Measurements from ENCODE around the gene ENTREP1. TPM values are rescaled to one million over a fixed set of nuclear protein-coding genes. Genes with fewer than 3 reads are reported as not detected.

Gene ENTREP1
- total RNA-seq (2014; rRNA removed; shearing (Covaris generic); ENCODE audit: low replicate concordance) = not detected in 2 replicates

- Histone ChIP-seq H3K9ac (ENCODE audit: low read length) (no peak within 1 kb of the TSS), H4K20me1 (ENCODE audit: insufficient read depth, low read depth, low read length) (no peaks in the 10 kb centered on the region), H3K4me3 (ENCODE audit: low read length) (no peak within 1 kb of the TSS), H3K79me2 (ENCODE audit: low read length) (no peaks in the 10 kb centered on the region), H3K27me3 (ENCODE audit: low read length) (no peaks in the 10 kb centered on the region), H3K36me3 (ENCODE audit: insufficient read depth, low read length) (no peaks in the 10 kb centered on the region), H3K4me1 (ENCODE audit: low read length) (no peaks in the 10 kb centered on the region), H3K9me2 (replicated peaks; ENCODE audit: insufficient read depth, low read length) (no peaks in the 10 kb centered on the region), H3K27ac (ENCODE audit: low read length) (no peak within 1 kb of the TSS), H3K4me2 (ENCODE audit: low read depth, low read length, poor library complexity, severe bottlenecking) (no peak within 1 kb of the TSS), H3K9me3 (ENCODE audit: low read length) (no peaks in the 10 kb centered on the region), H2AFZ (ENCODE audit: low read length) (no peak within 1 kb of the TSS)
- DNase-seq = no peak
Observed at GRCh38 chr9:69324549-69325401, at the start of gene ENTREP1. Gene ENTREP1, plus strand, starts transcription at chr9:69325215. Its CDS starts 95 bp downstream, at chr9:69325310.

- Histone ChIP-seq H2AFZ (ENCODE audit: low read length) (no peak overlapping the region), H4K20me1 (ENCODE audit: insufficient read depth, low read depth, low read length) (no peaks in the 10 kb centered on the region), H3K9me3 (ENCODE audit: low read length) (no peaks in the 10 kb centered on the region), H3K4me2 (ENCODE audit: low read depth, low read length, poor library complexity, severe bottlenecking) (no peak overlapping the region), H3K79me2 (ENCODE audit: low read length) (no peaks in the 10 kb centered on the region), H3K4me1 (ENCODE audit: low read length) (no peaks in the 10 kb centered on the region), H3K9me2 (replicated peaks; ENCODE audit: insufficient read depth, low read length) (no peaks in the 10 kb centered on the region), H3K9ac (ENCODE audit: low read length) (no peak overlapping the region), H3K4me3 (ENCODE audit: low read length) (no peak overlapping the region), H3K27me3 (ENCODE audit: low read length) (no peaks in the 10 kb centered on the region), H3K36me3 (ENCODE audit: insufficient read depth, low read length) (no peaks in the 10 kb centered on the region), H3K27ac (ENCODE audit: low read length) (no peak overlapping the region)
- no peak for DNase-seq
Observed at GRCh38 chr9:69276775-69277174, 48.2 kb upstream of the ENTREP1 start.

GRCh38 chr9:69279084-69279731 is 45.8 kb upstream of the ENTREP1 start:
- Histone ChIP-seq H3K27ac (ENCODE audit: low read length) (no peak overlapping the region), H3K4me1 (ENCODE audit: low read length) (no peaks in the 10 kb centered on the region), H2AFZ (ENCODE audit: low read length) (no peak overlapping the region), H3K9me3 (ENCODE audit: low read length) (no peaks in the 10 kb centered on the region), H4K20me1 (ENCODE audit: insufficient read depth, low read depth, low read length) (no peaks in the 10 kb centered on the region), H3K4me3 (ENCODE audit: low read length) (no peak overlapping the region), H3K9me2 (replicated peaks; ENCODE audit: insufficient read depth, low read length) (no peaks in the 10 kb centered on the region), H3K4me2 (ENCODE audit: low read depth, low read length, poor library complexity, severe bottlenecking) (no peak overlapping the region), H3K27me3 (ENCODE audit: low read length) (no peaks in the 10 kb centered on the region), H3K36me3 (ENCODE audit: insufficient read depth, low read length) (no peaks in the 10 kb centered on the region), H3K79me2 (ENCODE audit: low read length) (no peaks in the 10 kb centered on the region), H3K9ac (ENCODE audit: low read length) (no peak overlapping the region)
- no peak for DNase-seq

GRCh38 chr9:69279733-69280132 is 45.3 kb upstream of the ENTREP1 start:
- Histone ChIP-seq H3K27me3 (ENCODE audit: low read length) (no peaks in the 10 kb centered on the region), H3K79me2 (ENCODE audit: low read length) (no peaks in the 10 kb centered on the region), H3K9ac (ENCODE audit: low read length) (no peak overlapping the region), H3K9me3 (ENCODE audit: low read length) (no peaks in the 10 kb centered on the region), H4K20me1 (ENCODE audit: insufficient read depth, low read depth, low read length) (no peaks in the 10 kb centered on the region), H3K4me3 (ENCODE audit: low read length) (no peak overlapping the region), H3K4me2 (ENCODE audit: low read depth, low read length, poor library complexity, severe bottlenecking) (no peak overlapping the region), H3K27ac (ENCODE audit: low read length) (no peak overlapping the region), H2AFZ (ENCODE audit: low read length) (no peak overlapping the region), H3K36me3 (ENCODE audit: insufficient read depth, low read length) (no peaks in the 10 kb centered on the region), H3K9me2 (replicated peaks; ENCODE audit: insufficient read depth, low read length) (no peaks in the 10 kb centered on the region), H3K4me1 (ENCODE audit: low read length) (no peaks in the 10 kb centered on the region)
- no peak for DNase-seq

GRCh38 chr9:69283003-69283402 is 42.0 kb upstream of the ENTREP1 start:
- Histone ChIP-seq H2AFZ (ENCODE audit: low read length) (no peak overlapping the region), H3K9me3 (ENCODE audit: low read length) (no peaks in the 10 kb centered on the region), H3K9me2 (replicated peaks; ENCODE audit: insufficient read depth, low read length) (no peaks in the 10 kb centered on the region), H3K4me2 (ENCODE audit: low read depth, low read length, poor library complexity, severe bottlenecking) (no peak overlapping the region), H3K4me3 (ENCODE audit: low read length) (no peak overlapping the region), H4K20me1 (ENCODE audit: insufficient read depth, low read depth, low read length) (no peaks in the 10 kb centered on the region), H3K36me3 (ENCODE audit: insufficient read depth, low read length) (no peaks in the 10 kb centered on the region), H3K27ac (ENCODE audit: low read length) (no peak overlapping the region), H3K9ac (ENCODE audit: low read length) (no peak overlapping the region), H3K27me3 (ENCODE audit: low read length) (no peaks in the 10 kb centered on the region), H3K79me2 (ENCODE audit: low read length) (no peaks in the 10 kb centered on the region), H3K4me1 (ENCODE audit: low read length) (no peaks in the 10 kb centered on the region)
- no peak for DNase-seq

GRCh38 chr9:69292078-69292477 is 32.9 kb upstream of the ENTREP1 start:
- Histone ChIP-seq H3K9me3 (ENCODE audit: low read length) (no peaks in the 10 kb centered on the region), H3K27ac (ENCODE audit: low read length) (no peak overlapping the region), H2AFZ (ENCODE audit: low read length) (no peak overlapping the region), H3K27me3 (ENCODE audit: low read length) (no peaks in the 10 kb centered on the region), H3K9me2 (replicated peaks; ENCODE audit: insufficient read depth, low read length) (no peaks in the 10 kb centered on the region), H4K20me1 (ENCODE audit: insufficient read depth, low read depth, low read length) (no peaks in the 10 kb centered on the region), H3K9ac (ENCODE audit: low read length) (no peak overlapping the region), H3K4me2 (ENCODE audit: low read depth, low read length, poor library complexity, severe bottlenecking) (no peak overlapping the region), H3K4me3 (ENCODE audit: low read length) (no peak overlapping the region), H3K79me2 (ENCODE audit: low read length) (no peaks in the 10 kb centered on the region), H3K4me1 (ENCODE audit: low read length) (no peaks in the 10 kb centered on the region), H3K36me3 (ENCODE audit: insufficient read depth, low read length) (no peaks in the 10 kb centered on the region)
- peak; percentile 46 for DNase-seq

- no peak overlapping the region for H3K4me3 ChIP-seq (ENCODE audit: low read length)
- H3K4me1 ChIP-seq (ENCODE audit: low read length) = no peaks in the 10 kb centered on the region
- H3K79me2 ChIP-seq (ENCODE audit: low read length) = no peaks in the 10 kb centered on the region
- H2AFZ ChIP-seq (ENCODE audit: low read length) = no peak overlapping the region
- H3K9ac ChIP-seq (ENCODE audit: low read length) = no peak overlapping the region
- no peaks in the 10 kb centered on the region for H3K27me3 ChIP-seq (ENCODE audit: low read length)
- H3K36me3 ChIP-seq (ENCODE audit: insufficient read depth, low read length) = no peaks in the 10 kb centered on the region
- no peak for DNase-seq
- H3K27ac ChIP-seq (ENCODE audit: low read length) = no peak overlapping the region
- no peaks in the 10 kb centered on the region for H4K20me1 ChIP-seq (ENCODE audit: insufficient read depth, low read depth, low read length)
- H3K9me3 ChIP-seq (ENCODE audit: low read length) = no peaks in the 10 kb centered on the region
- H3K9me2 ChIP-seq (replicated peaks; ENCODE audit: insufficient read depth, low read length) = no peaks in the 10 kb centered on the region
- no peak overlapping the region for H3K4me2 ChIP-seq (ENCODE audit: low read depth, low read length, poor library complexity, severe bottlenecking)
Observed at GRCh38 chr9:69293156-69293555, 31.9 kb upstream of the ENTREP1 start.

- H3K27ac ChIP-seq (ENCODE audit: low read length) = no peak overlapping the region
- H3K9me2 ChIP-seq (replicated peaks; ENCODE audit: insufficient read depth, low read length) = no peaks in the 10 kb centered on the region
- H4K20me1 ChIP-seq (ENCODE audit: insufficient read depth, low read depth, low read length) = no peaks in the 10 kb centered on the region
- H3K36me3 ChIP-seq (ENCODE audit: insufficient read depth, low read length) = no peaks in the 10 kb centered on the region
- H2AFZ ChIP-seq (ENCODE audit: low read length) = no peak overlapping the region
- no peaks in the 10 kb centered on the region for H3K79me2 ChIP-seq (ENCODE audit: low read length)
- H3K4me3 ChIP-seq (ENCODE audit: low read length) = no peak overlapping the region
- H3K9me3 ChIP-seq (ENCODE audit: low read length) = no peaks in the 10 kb centered on the region
- no peak overlapping the region for H3K9ac ChIP-seq (ENCODE audit: low read length)
- no peaks in the 10 kb centered on the region for H3K27me3 ChIP-seq (ENCODE audit: low read length)
- H3K4me1 ChIP-seq (ENCODE audit: low read length) = no peaks in the 10 kb centered on the region
- H3K4me2 ChIP-seq (ENCODE audit: low read depth, low read length, poor library complexity, severe bottlenecking) = no peak overlapping the region
- DNase-seq = no peak
Observed at GRCh38 chr9:69295872-69296552, 29.0 kb upstream of the ENTREP1 start.

Data from Karpas-422 (cell line).